Activated T-cell treated with anti-CD3 and anti-CD28 coated beads, Interleukin-2, amount 50 U/mL, for 1 hour (primary cell): ENCODE results near the gene RXFP3.
A peak's percentile ranks its signal among the peaks of the same experiment; 100 is the strongest.
"Not testable (repeated sequence)": the region's sequence is repeated elsewhere in the genome, so short reads cannot be mapped to it uniquely, and the experiment has no call there.

Experiments used
- DNase-seq: peaks from one replicate; pipeline ENCODE4 v3.0.0-alpha.2; 2020

Gene RXFP3

DNA sequence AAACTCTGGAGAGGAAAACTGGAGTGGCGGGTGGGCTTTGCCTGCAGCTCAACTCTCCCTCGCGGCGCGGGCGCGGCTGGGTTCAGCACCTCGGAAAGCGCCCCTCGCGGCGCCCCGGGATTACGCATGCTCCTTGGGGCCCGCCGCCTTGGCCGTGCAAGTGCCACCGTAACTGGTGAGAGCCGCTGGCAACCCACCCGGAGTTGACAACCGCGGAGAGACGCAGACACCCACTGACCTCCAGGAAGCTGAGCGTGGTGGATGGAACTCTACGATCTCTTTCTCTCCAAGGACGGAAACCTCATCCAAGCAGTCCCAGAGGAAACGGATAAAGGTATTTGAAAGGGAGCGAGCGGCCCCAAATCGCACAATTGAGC lies 194 bp upstream of the RXFP3 start:
- DNase-seq = peak; percentile 29

DNA sequence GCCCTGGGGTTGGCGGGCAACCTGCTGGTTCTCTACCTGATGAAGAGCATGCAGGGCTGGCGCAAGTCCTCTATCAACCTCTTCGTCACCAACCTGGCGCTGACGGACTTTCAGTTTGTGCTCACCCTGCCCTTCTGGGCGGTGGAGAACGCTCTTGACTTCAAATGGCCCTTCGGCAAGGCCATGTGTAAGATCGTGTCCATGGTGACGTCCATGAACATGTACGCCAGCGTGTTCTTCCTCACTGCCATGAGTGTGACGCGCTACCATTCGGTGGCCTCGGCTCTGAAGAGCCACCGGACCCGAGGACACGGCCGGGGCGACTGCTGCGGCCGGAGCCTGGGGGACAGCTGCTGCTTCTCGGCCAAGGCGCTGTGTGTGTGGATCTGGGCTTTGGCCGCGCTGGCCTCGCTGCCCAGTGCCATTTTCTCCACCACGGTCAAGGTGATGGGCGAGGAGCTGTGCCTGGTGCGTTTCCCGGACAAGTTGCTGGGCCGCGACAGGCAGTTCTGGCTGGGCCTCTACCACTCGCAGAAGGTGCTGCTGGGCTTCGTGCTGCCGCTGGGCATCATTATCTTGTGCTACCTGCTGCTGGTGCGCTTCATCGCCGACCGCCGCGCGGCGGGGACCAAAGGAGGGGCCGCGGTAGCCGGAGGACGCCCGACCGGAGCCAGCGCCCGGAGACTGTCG lies 976 bp downstream of the RXFP3 start:
- no peak for DNase-seq

- no peak for DNase-seq
Measured at GRCh38 chr5:33937707-33938506, 1.7 kb downstream of the RXFP3 start.

GRCh38 chr5:33938507-33938796 lies 2.3 kb downstream of the RXFP3 start:
- no peak for DNase-seq

DNA sequence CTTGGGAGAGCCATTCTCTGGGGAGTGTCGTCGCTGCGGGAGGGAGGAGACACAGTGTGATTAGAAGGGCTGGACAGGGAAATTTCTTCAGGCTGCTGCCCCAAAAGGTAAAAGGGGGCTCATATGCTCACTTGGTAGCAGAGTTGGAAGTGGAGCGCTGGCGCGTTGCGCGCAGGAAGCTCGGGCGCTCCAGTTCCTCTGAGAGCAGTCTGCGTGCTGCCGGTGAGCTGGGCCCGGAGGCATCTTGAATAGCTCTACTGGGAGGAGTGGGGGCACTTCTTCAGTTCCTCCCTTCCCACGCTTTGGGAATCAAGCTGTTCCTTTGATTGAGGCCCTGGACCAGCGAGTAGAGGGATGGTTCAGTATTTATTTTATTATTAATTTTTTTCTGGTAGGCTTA lies 2.7 kb downstream of the RXFP3 start:
- DNase-seq = no peak

GRCh38 chr5:33939556-33940262 lies 3.5 kb downstream of the RXFP3 start:
- no peak for DNase-seq

- no peak for DNase-seq
Measured at GRCh38 chr5:33941090-33941489, 4.9 kb downstream of the RXFP3 start.

DNA sequence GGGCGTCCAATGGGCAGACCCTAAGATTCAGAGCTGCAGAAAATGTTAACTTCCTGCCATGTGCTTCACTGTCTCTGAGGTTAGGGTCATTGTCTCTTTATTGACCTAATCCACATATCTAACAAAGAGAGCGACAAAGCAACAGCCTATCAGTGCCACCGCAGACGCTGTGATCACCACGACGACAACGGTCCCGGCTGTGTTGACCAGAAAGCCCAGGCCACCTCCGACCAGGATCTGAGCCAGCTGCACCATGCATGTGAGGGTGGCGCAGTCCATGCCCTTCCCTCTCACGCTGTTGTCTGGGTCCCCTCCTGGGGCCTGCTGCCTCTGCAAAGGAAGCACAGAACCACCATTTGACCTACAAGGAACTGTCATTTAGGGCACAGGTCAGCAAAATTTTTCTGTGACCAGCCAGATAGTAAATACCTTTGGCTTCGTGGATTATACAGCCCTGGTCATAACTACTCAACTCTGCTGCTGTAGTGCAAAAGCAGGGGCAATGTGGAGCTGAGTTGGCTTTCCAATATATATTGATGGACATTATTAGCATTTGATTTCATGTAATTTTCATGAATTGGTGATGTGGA lies 8.5 kb downstream of the RXFP3 start:
- DNase-seq = no peak

DNA sequence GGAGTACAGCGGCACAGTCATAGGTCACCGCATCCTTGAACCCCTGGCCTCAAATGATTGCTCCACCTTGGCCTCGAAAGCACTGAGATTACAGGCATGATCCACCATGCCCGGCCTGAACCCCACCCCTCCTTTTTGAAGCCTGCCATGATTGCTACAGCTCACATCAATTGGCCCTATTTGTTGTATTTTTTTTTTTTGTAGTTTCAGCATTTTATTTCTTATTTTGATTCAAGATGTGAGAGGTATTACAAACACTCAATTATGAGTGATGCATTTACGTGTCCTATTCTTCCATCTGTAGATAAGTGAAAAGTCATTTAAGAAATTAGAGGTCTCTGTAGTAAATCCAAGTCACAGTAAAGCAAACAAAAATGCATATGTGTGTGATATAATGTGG lies 16.0 kb downstream of the RXFP3 start:
- not testable (repeated sequence) for DNase-seq

DNA sequence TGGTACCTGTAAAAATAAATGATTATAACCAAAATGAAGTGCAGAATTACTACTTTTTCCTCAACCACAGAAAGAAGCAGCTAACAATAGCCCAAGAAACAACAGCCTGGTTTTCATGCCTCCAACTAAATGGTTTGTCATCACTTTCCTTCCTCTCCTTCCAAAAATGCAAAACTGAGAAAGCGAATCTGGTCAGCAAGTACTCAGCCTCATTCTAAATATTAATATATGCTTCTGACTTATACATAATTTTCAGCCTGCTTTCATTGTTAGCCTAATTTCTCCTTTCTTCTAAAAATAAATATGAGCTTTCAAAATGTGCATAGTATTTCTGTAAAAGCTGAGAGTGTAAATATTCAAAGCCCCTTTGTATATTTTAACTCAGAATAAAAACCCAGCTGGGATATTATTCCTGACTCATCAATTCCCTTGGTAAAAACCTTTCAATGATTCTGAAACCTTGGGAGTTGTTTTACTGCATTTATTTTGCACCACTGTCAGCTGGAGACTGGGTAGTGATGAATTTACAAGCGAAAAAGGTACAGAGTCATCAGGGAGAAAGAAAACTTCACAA lies 21.5 kb downstream of the RXFP3 start:
- DNase-seq = no peak

DNA sequence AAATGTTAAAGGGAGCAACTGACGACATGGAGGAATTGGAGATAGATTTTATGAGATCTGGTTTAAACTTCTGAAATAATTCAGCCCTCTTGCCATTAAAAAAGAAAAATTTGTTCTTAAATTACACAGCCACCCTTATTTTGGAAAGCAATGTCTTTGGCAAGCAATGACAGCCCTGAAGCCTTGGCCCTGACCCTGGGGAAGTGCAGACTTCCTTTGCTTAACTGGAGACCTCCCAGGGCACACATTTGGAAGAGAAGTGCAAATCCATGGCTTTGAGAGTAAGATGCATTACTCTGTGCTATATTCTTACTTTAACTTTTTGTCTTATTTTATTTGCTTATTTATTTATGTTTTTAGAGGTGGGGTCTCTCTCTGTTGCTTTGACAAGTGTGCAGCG lies 22.0 kb downstream of the RXFP3 start:
- no peak for DNase-seq

DNA sequence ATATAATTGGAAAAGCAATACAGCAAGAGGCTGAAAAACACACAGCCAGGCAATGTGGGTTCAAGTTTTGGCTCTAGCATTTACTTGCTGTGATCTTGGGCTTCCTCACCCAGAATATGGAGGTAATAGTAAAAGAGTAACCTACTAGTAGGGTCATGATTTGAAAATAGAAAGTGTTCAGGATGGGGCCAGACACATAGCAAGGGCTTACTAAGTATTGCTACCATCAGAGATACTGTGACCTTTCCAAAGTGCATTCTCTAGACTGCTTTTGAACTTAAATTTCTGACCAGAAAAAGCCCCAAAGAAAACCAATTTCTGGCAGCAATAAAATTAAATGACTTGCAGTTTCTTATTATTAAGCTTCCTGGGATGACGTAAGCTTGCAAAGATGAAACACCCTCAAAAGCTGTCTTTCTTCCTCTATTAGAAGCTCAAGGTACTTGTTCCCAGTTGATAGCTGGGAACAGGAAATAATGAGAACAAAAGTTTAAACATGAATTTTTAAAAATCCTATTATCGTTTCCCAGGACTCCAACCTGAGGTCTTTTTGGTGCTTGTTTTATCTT lies 28.0 kb downstream of the RXFP3 start:
- DNase-seq = no peak

GRCh38 chr5:33966805-33967204 lies 30.6 kb downstream of the RXFP3 start:
- no peak for DNase-seq

GRCh38 chr5:33968211-33969005 lies 32.2 kb downstream of the RXFP3 start:
- DNase-seq = no peak

GRCh38 chr5:33969572-33970452 lies 33.6 kb downstream of the RXFP3 start:
- DNase-seq = no peak

- DNase-seq = no peak
Measured at GRCh38 chr5:33973271-33973670, 37.1 kb downstream of the RXFP3 start.

DNA sequence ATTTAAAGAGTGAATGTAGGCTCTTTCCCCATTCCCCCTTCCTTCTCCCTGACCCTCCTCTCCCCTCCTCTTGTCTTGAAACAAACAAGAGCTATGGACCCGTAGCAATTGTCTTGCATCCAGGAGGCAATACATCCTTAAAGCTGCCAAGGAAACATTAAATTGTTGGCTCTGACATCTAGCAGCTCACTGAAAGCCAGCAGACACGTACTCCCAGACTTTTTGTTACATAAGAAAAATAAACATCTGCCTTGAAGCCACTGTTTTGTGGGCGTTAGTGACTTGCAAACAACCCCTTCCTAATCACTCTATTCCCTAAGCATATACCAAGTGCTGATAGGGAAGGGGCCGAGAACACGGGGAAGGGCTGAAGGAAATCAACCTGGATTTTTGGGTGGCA lies 39.7 kb downstream of the RXFP3 start:
- no peak for DNase-seq

GRCh38 chr5:33976307-33976706 lies 40.1 kb downstream of the RXFP3 start:
- DNase-seq = no peak

DNA sequence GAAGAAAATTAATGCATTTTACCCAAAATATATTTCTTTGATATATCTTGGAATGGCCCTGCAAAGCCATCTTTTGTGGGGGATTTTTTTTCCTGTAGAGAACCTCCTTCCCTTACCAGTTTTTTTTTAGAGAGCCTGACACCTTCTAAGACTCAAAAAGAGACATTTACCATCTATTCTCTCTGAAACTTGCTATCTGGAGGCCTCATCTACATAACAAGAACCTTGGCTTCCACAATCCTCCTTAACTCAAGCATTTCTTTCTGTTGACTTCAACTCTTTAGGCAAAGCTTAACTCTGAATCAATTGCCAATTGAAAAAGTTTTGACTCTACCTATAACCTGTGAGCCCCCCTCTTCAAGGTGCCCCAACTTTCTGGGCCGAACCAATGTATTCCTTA lies 42.1 kb downstream of the RXFP3 start:
- no peak for DNase-seq

- DNase-seq = no peak
Measured at GRCh38 chr5:33980030-33980429, 43.8 kb downstream of the RXFP3 start.
